ENCODE data around the gene RYR3.

RYR3 gene

GRCh38 chr15:33310481-33311311, at the start of gene RYR3:
Gene RYR3, plus strand, starts transcription at chr15:33310967. Its CDS starts 79 bp downstream, at chr15:33311046.
- DNase-seq (ENCODE audit: low read depth), result no peak

GRCh38 chr15:33262306-33262705, 48.5 kb upstream of the RYR3 start:
- no peak for DNase-seq (ENCODE audit: low read depth)

GRCh38 chr15:33277689-33278088, 33.1 kb upstream of the RYR3 start:
- no peak for DNase-seq (ENCODE audit: low read depth)

- peak; percentile 65 for DNase-seq (ENCODE audit: low read depth)
Measured at GRCh38 chr15:33278816-33279612, 31.8 kb upstream of the RYR3 start.

- DNase-seq (ENCODE audit: low read depth), result no peak
Measured at GRCh38 chr15:33279613-33280205, 31.1 kb upstream of the RYR3 start.

GRCh38 chr15:33282226-33283020, 28.3 kb upstream of the RYR3 start:
- DNase-seq (ENCODE audit: low read depth), result no peak

- no peak for DNase-seq (ENCODE audit: low read depth)
Measured at GRCh38 chr15:33283576-33283975, 27.2 kb upstream of the RYR3 start.

- no peak for DNase-seq (ENCODE audit: low read depth)
Measured at GRCh38 chr15:33284336-33284735, 26.4 kb upstream of the RYR3 start.

- DNase-seq (ENCODE audit: low read depth), result peak; percentile 24
Measured at GRCh38 chr15:33292717-33293307, 18.0 kb upstream of the RYR3 start.

- DNase-seq (ENCODE audit: low read depth), result no peak
Measured at GRCh38 chr15:33293713-33294334, 16.9 kb upstream of the RYR3 start.

- no peak for DNase-seq (ENCODE audit: low read depth)
Measured at GRCh38 chr15:33296050-33296449, 14.7 kb upstream of the RYR3 start.

GRCh38 chr15:33296856-33297255, 13.9 kb upstream of the RYR3 start:
- no peak for DNase-seq (ENCODE audit: low read depth)

GRCh38 chr15:33298631-33299030, 12.1 kb upstream of the RYR3 start:
- no peak for DNase-seq (ENCODE audit: low read depth)

- DNase-seq (ENCODE audit: low read depth), result no peak
Measured at GRCh38 chr15:33304924-33305323, 5.8 kb upstream of the RYR3 start.

GRCh38 chr15:33309602-33310276, 1.0 kb upstream of the RYR3 start:
- no peak for DNase-seq (ENCODE audit: low read depth)

GRCh38 chr15:33311312-33311971, 675 bp downstream of the RYR3 start:
- no peak for DNase-seq (ENCODE audit: low read depth)

- DNase-seq (ENCODE audit: low read depth), result no peak
Measured at GRCh38 chr15:33313491-33313890, 2.7 kb downstream of the RYR3 start.

GRCh38 chr15:33314069-33314468, 3.3 kb downstream of the RYR3 start:
- no peak for DNase-seq (ENCODE audit: low read depth)

GRCh38 chr15:33315044-33315443, 4.3 kb downstream of the RYR3 start:
- DNase-seq (ENCODE audit: low read depth), result no peak

- no peak for DNase-seq (ENCODE audit: low read depth)
Measured at GRCh38 chr15:33317896-33318295, 7.1 kb downstream of the RYR3 start.
